GM19240 (cell line): ENCODE results near the gene CRTAP.
"Not testable (repeated sequence)": the region's sequence is repeated elsewhere in the genome, so short reads cannot be mapped to it uniquely, and the experiment has no call there.

ENCODE experiments used
- DNase-seq: peaks from one replicate; pipeline ENCODE4 v3.0.0; 2011; ENCODE audit warnings: low spot score; ENCODE audit not compliant: insufficient read length

Gene CRTAP

DNA sequence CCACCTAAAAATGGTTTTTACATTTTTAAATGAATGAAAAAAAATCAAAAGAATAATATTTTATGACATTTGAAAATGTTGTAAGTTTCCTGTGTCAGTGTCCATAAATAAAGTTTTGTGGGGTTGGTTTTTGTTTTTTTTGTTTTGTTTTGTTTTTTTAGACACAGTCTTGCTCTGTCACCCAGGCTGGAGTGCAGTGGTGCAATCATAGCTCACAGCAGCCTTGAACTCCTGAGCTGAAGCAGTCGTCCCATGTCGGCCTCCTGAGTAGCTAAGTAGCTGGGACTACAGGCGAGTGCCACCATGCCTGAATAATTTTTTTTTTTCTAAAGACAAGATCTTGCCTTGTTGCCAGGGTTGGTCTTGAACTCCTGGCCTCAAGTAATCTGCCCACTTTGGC lies 14.1 kb upstream of the CRTAP start:
- no peak for DNase-seq

DNA sequence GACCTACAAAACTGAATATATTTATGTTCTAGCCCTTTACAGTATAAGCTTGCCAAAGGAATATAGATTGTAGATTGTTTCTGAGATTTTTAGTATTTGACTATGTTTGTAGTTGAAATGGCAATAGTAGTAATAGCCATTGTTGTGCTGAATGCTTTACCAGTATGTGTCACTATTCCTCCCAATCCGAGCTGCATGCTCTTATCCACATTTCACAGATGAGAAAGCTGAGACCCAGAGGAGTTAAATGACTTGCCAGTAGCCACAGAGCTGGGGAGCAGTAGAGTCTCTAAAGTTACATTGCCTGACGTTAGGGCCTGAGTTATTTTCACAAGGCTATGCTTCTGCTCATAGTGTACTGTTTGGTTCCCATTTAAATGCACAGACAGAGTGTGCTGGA lies 13.6 kb upstream of the CRTAP start:
- DNase-seq, result no peak

DNA sequence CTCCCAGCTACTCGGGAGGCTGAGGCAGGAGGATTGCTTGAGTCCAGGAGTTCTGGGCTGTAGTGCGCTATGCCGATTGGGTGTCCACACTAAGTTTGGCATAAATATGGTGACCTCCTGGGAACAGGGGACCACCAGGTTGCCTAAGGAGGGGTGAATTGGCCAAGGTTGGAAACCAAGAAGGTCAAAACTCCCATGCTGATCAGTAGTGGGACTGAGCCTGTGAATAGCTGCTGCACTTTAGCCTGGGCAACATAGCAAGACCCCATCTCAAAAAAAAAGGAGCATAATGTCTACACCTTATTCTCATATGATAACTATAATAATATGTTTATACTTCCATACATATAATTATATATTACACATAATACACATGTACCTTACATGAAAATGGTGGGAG lies 10.8 kb upstream of the CRTAP start:
- no peak for DNase-seq

DNA sequence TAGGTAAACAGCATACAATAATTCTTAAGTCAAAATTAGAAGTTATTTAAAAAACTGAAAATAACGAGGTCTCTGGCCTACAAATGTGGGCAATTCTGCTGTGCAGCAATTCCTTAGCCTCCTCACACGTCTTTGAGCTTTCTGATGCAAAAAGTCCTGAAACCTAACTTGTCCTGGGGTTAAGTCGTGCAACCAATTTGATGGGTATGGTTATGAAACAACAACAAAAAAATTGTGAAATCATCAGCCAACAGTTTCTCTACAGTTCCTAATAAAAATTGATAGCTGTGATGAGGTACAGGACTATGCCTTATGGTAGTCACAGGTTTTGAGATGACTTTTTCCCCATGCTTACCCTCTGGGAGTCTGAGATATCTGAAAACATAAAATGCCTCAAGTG lies 10.3 kb upstream of the CRTAP start:
- no peak for DNase-seq

DNA sequence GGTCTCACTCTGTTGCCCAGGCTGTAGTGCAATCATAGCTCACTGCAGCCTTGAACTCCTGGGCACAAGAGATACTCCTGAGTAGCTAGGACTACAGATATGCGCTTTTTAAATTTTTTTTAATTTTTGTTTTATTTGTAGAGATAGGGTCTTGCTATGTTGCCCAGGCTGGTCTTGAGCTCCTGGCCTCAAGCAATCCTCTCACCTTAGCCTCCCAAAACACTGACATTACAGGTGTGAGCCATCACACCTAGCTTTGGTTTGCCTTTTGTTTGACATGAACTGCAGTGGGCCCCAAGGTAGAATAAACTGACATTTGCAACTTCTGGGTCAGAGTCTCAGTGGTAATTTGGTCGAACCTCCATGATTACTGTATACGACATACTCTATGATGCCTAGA lies 9.0 kb upstream of the CRTAP start:
- no peak for DNase-seq

DNA sequence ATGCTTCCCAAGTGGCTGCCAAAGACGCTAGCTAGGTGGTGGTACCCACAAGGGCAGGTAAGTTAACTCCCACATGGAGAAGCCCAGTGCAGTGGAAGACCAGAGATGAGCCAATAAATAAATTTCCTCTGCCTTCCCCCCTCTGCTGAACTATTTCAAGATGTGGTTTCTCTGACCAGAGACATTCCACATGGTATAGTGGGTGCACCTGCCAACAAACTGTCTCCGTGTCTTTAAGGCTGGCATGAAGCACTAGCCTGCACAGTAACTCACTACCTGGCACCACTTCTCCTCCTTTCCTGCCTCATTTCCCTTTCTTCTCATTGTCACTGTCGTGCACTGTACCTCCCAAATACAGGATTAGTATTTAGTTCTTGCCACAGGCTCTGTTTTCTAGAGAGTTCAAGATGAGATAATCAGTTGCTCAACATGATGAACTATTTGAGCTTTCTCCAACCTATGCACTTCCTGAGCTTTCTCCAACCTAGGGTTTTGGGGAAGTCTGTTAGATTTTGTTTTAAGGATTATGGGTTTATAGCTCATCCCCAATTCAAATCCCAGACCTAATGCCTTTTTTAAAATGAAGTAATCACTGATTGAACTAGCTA lies 8.4 kb upstream of the CRTAP start:
- DNase-seq, result no peak

DNA sequence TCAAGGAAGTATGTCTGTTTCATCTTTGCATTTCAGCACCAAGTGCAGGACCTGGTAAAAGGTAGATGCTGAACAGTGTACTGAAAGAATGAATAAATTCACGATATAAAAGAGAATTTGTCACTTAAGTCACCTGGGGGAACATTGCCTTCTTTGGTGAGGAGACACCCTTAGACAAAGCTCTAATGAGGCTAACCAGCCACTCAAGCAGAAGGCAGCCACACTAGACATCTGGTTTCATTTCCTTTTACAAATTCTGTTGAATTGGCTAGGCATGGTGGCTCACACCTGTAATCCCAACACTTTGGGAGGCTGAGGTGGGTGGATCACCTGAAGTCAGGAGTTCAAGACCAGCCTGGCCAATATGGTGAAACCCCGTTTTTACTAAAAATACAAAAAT lies 7.0 kb upstream of the CRTAP start:
- DNase-seq, result not testable (repeated sequence)

DNA sequence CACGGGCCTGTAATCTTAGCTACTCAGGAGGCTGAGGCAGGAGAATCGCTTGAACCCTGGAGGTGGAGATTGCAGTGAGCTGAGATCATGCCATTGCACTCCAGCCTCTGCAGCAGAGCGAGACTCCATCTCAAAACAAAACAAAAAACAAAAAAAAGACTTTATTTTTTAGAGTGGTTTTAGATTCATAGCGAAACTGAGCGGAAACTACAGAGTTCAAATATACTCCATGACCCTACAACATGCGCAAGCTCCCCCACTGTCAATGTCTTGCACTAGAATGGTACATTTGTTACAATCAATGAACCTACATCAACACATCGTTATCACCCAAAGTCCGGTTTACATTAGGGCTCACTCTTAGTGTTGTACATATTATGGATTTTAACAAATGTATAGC lies 2.2 kb upstream of the CRTAP start:
- no peak for DNase-seq

DNA sequence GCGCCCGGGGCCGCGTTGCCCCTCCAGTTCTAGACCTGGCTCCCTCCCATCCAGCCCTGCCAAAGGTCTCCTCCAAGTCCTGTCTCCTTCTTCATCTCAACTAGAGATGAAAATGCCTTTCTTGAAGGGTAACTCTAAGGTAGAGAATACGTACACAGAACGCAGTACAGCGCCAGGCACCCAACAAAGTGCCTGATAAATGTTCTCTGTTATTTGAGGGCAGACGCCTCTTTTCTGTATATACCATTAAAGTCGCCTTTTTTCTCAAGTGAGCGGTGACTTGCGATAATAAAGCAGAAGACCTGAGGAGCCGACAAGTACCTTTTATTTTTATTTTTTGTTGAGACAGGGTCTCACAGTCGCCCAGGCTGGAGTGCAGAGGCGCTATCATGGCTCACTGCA lies 809 bp downstream of the CRTAP start:
- DNase-seq, result no peak

DNA sequence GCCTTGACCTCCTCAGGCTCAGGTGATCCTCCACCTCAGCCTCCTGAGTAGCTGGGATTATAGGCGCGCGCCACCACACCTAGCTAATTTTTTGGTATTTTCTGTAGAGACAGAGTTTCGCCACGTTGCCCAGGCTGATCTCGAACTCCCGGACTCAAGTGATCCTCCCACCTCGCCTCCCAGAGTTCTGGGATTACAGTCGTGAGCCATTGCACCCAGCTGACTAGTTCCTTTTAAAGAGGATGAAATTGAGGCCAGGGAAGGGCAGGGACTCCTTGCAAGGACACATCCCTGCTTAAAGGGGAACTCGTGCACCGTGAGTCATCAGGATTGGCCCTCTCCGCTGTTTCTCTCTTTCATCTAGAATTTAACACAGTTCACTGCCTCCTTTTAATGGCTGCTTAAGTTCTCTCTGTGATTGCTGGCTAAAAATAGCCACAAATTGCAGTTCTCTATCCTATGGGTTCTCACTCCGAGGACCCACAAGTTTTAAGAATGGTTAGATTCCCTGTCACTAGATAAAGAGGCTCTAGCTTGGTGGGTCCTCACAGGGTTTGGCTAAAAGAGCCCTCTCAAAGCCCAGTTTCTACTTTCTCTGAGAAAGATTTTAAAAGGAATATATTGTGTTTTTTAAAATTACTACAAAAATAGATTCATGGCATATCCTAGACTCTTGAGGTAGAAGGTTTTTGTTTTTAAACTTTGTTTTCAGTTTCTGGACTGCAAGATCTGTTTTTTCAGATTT lies 1.4 kb downstream of the CRTAP start:
- DNase-seq, result no peak

DNA sequence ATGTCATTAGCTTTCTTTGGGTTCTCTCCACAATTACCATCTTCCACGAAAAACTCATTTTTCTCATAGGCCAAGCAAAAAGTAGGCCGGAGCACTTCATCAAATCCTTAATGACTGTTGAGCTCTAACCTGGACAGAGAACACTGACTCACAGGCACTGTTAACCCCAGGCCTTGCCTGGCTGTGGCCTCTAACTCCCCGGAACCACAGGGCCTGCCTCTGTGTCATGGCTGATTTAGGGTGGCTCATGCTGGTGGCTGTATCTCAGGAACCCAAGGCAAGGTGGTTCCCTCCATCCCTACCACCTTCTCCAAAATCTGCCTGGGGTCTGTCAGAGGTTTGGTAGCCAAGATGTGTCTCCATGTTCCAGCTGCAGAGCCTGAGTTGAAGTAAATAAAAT lies 3.6 kb downstream of the CRTAP start:
- DNase-seq, result no peak

DNA sequence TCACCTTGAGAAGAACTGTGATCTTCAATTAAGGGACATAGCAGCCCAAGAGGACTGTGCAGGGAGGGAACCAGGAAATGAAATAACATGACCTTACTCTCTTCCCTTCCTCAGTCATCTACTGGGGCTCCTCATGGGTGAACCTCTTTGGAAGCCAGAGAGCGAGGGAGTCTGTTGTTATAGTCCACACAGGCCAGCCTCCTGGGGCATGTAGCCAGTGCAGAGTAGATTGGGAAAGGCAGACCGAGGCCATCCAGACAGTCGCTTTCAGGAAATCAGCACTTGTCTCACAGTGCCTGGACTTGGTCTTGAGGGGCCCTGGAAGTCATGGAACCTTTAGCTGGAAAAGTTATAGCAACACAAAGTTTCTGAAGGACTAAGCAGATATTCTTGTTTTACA lies 6.1 kb downstream of the CRTAP start:
- no peak for DNase-seq

DNA sequence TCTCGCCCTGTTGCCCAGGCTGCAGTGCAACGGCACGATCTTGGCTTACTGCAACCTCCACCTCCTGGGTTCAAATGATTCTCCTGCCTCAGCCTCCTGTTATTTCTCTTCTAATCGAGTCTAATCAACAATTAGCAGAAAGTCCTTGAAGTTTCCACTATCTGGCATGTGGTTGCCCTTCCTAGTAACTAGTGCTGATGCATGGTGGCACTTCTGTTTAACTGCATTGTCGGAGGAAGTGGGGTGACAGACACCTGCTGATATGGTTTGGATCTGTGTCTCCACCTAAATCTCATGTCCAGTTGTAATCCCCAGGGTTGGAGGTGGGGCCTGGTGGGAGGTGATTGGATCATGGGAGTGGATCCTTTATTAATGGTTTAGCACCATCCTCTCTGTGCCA lies 9.2 kb downstream of the CRTAP start:
- no peak for DNase-seq

DNA sequence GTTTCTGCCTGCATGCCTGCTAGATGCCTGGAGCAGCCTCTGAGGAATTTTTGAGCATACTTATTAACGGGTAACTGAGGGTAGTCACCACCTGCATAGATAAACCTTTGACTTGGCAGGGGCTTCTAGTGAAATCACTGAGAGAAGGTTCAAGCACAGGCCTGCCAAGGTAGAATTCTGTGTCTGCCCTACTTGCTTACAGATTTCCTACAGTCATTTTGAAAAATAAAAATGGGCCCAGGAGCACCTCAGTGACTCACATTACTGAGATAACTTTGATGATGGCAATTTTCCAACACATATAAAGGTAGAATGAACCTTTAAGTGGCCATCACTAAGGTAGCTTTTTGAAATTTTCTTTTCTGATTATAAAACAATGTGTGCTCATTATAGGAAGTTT lies 10.8 kb downstream of the CRTAP start:
- no peak for DNase-seq

DNA sequence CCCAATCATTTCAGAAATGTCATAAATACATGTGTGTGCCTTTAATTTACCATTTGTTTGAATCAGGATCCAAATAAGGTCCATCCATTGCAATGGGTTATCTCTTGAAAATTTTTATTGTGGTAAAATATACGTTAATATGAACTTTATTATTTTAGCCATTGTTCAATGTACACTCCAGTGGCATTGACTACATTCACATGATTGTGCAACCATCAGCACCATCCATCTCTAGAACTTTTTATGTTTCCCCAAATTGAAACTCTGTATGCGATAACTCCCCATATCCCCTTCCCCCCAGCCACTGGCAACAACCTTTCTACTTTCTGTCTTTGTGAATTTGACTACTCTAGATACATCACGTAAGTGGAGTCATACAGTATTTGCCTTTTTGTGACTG lies 12.0 kb downstream of the CRTAP start:
- DNase-seq, result no peak

DNA sequence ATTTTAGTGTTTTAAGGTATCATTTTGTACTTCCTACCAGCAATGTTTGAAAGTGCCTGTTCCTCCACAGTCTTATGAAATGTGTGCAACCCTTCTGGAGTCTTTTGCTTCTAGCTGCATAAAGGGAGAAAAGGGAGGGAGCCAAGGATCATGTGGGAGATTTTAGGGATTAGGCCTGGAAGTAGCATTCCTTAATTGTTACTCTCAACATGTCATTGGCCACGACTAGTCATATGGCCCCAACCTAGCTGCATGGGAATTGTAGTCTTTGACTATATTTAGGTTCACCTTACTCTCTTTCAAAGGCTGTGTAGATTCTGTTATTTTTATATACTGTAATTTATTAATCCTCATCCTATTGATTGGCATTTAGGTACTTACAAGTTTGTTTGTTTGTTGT lies 14.9 kb downstream of the CRTAP start:
- DNase-seq, result no peak

DNA sequence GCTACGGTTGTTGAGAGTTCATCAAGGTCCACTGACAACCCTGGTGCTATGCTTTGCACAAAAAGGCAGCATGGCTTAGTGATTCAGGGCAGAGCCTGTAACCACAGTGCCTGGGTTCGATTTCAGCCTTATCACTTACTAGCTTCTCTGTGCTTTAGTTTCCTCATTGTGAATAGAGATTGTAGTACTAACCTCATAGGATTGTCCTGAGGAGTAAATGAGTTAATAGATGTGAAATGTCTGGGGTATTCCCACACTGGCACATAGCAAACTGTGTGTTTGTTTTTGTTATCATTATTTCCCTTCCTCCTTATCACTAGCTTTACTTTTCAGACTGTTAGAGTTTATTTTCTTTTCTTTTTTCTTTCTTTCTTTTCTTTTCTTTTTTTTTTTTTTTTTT lies 16.3 kb downstream of the CRTAP start:
- DNase-seq, result no peak

DNA sequence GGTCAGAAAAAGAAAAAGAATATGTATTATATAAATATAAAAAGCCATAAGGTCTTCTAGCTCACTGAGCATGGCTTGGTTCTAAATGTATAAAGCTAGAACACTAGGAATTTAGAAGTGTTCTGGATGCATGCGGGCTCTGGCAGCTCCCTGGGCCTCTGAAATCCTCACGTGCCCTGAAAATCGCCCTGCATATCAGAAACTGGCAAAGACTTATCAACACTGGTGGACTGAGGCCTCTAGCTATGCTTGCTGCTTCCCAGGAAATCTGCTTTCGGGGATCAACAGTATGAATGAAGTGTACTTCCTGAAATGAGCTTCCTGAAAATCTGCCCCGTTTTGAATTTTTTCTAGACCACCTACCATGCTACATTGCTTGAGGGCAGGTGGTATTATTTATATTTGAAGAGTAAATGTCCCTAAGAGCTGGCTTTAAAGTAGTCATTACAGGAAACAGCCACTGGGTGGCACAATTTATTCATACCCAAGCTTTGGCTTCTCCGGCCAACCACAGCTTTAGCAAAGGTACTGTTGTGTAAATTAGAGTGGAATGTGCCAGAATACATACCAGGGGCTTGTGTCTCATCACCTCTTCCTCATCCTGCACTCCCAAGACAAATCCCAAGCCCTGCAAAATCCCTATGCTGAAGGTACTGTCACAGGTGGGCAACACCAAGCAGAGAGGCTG lies 17.7 kb downstream of the CRTAP start:
- peak; percentile 40 for DNase-seq

DNA sequence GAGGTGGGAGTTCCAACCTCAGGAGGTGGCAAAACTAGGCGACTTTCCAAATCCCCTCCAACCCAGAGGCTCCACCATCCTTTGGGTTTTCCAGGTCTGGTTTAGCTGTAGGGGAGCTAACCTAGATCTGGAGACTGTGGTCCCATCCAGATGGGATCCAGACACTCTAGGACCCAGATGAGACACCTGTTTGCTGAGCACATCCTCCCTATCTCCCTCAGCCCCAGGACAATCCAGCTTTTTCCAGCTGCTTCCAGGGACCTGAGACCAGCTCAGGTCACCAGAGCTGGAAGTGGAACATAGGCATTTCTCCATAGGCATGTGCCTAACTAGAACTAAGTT lies 18.2 kb downstream of the CRTAP start:
- no peak for DNase-seq

DNA sequence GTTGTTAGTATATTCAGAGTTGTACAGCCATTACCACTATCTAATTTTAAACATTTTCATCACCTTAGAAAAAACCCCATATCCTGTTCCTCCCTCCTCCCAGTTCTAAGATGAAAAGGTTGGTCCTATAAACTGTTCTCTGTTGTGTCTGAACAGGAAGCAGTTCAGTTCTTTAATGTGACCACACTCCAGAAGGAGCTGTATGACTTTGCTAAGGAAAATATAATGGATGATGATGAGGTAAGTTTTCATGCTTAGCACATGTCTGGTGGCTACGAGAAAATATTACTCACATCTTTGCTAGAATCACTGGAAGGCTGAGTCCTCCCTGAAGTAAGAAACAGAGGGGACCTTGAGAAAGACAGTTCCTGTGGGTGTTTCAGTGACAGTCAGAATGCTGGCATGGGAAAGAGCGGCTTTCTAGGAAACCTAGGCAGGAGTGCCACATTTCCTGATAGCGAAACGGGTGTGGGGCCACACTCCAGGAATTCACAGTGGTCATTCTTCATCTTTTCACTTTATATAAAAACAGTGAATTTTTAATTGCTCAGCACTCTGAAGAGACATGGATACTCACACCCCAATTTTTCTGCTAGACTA lies 20.3 kb downstream of the CRTAP start:
- DNase-seq, result no peak

DNA sequence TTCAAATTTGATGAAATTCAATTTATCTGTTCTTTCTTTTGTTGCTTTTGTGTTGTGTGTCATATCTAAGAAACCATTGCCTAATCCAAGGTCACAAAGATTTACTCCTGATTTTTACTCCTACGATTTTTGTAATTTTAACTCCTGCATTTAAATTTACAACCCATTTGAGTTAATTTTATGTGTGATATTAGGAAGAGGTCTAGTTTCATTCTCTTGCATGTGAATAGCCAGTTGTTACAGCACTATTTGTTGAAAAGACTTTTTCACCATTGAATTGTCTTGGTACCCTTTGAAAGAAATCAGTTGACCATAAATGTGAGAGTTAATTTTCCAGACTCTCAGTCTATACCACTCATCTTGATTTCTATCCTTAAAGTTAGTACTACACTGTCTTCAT lies 23.9 kb downstream of the CRTAP start:
- no peak for DNase-seq

DNA sequence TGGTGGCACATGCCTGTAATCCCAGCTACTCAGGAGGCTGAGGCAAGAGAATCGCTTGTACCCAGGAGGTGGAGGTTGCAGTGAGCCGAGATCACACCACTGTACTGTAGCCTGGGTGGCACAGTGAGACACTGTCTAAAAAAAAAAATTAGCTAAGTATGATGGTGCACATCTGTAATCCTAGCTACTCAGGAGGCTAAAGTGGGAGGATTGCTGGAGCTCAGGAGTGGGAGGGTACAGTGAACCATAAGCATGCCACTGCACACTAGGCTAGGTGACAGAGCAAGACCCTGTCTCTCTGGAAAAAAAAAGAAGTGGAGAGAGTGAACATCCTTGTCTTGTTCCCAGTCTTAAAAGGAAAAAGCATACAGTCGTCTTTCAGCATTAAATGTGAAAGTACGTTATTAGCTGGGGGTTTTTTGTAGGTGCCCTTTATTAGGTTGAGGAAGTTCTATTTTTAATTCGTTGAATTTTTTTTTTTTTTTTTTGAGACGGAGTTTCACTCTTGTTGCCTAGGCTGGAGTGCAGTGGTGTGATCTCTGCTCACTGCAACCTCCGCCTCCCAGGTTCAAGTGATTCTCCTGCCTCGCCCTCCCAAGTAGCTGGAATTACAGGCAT lies 25.3 kb downstream of the CRTAP start:
- DNase-seq, result not testable (repeated sequence)
